Keratinocyte (primary cell): Measurements from ENCODE around the gene NANOS2. TPM values are rescaled to one million over a fixed set of nuclear protein-coding genes. Genes with fewer than 3 reads are reported as not detected.
A peak's percentile ranks its signal among the peaks of the same experiment; 100 is the strongest.

Experiments
- DNase-seq: peaks from one replicate; pipeline ENCODE4 v3.0.0-alpha.2; 2011; ENCODE audit warnings: low read depth, missing footprints, low spot score
- FAIRE-seq: peaks from 2 replicates; lab custom pipeline; 2011; peaks lifted over from hg19 to GRCh38; lab: Jason Lieb, UNC
- H2AFZ ChIP-seq: 2 replicates; pipeline ENCODE4 v1.6.0; 2012; ENCODE audit warnings: low read length, control low read depth, inconsistent platforms; ENCODE audit not compliant: control insufficient read depth
- H3K27ac ChIP-seq: 2 replicates; pipeline ENCODE4 v1.5.1; 2011; ENCODE audit warnings: low read length; ENCODE audit not compliant: control insufficient read depth, insufficient read depth
- H3K27me3 ChIP-seq: 3 replicates; pipeline ENCODE4 v1.6.0; 2011; ENCODE audit warnings: low read length; ENCODE audit not compliant: control insufficient read depth, insufficient read depth; ENCODE audit errors: extremely low read depth
- H3K36me3 ChIP-seq, 2 experiments: 2 replicates in 1 of 2; 3 replicates in 1 of 2; pipeline ENCODE4 v1.5.1; 2011; ENCODE audit warnings: low read length in 2 of 2, mild to moderate bottlenecking in 1 of 2; ENCODE audit not compliant: control insufficient read depth in 2 of 2, insufficient read depth in 2 of 2; ENCODE audit errors: extremely low read depth in 1 of 2
- H3K4me1 ChIP-seq: 3 replicates; pipeline ENCODE4 v1.5.1; 2011; ENCODE audit warnings: low read length; ENCODE audit not compliant: control insufficient read depth, insufficient read depth; ENCODE audit errors: extremely low read depth
- H3K4me2 ChIP-seq: 3 replicates; pipeline ENCODE4 v1.6.0; 2011; ENCODE audit warnings: low read depth, low read length; ENCODE audit not compliant: control insufficient read depth, insufficient read depth; ENCODE audit errors: extremely low read depth
- H3K4me3 ChIP-seq, 3 experiments: fragments of 200-600 bp in 1 of 3; sonication (generic) in 1 of 3; 2 replicates in 2 of 3; 3 replicates in 1 of 3; pipeline ENCODE4 v1.5.1; 2011 to 2016; ENCODE audit warnings: low read length in 3 of 3, mild to moderate bottlenecking in 3 of 3, control low read depth in 2 of 3, inconsistent platforms in 1 of 3, low read depth in 1 of 3, mixed read lengths in 1 of 3, mixed run types in 1 of 3, moderate library complexity in 1 of 3; ENCODE audit not compliant: control insufficient read depth in 2 of 3, insufficient read depth in 2 of 3; ENCODE audit errors: extremely low read depth in 1 of 3
- H3K79me2 ChIP-seq: 2 replicates; pipeline ENCODE4 v1.6.0; 2012; ENCODE audit warnings: low read length; ENCODE audit not compliant: control insufficient read depth, insufficient read depth
- H3K9ac ChIP-seq: 3 replicates; pipeline ENCODE4 v1.6.0; 2011; ENCODE audit warnings: low read length; ENCODE audit not compliant: control insufficient read depth, insufficient read depth; ENCODE audit errors: extremely low read depth
- H3K9me1 ChIP-seq: 3 replicates; pipeline ENCODE4 v1.6.0; 2011; ENCODE audit warnings: low read length; ENCODE audit not compliant: control insufficient read depth, insufficient read depth; ENCODE audit errors: extremely low read depth
- H3K9me3 ChIP-seq: 2 replicates; pipeline ENCODE4 v1.5.1; 2012; ENCODE audit warnings: low read depth, low read length; ENCODE audit not compliant: control insufficient read depth
- H4K20me1 ChIP-seq: 3 replicates; pipeline ENCODE4 v1.6.0; 2011; ENCODE audit warnings: low read length; ENCODE audit not compliant: control insufficient read depth, insufficient read depth; ENCODE audit errors: extremely low read depth
- EZH2 ChIP-seq: IDR thresholded peaks from one replicate; pipeline ENCODE4 v1.6.1; 2012; ENCODE audit warnings: inconsistent platforms, mild to moderate bottlenecking, low read length, moderate library complexity
- dilution Hi-C: fragments of 300-500 bp; cut with MboI; formaldehyde crosslinking; loops from one replicate; pipeline ENCODE4 v1.7.0; 2020; ENCODE audit warnings: low sequenced_read_pairs; ENCODE audit not compliant: extremely low pct_ligation_motif_present
- polyA plus RNA-seq, 5 experiments: library from polyadenylated mRNA; depleted of rRNA in 3 of 5; stranded (reverse) in 3 of 5; stranded (forward) in 1 of 5; unstranded in 1 of 5; fragments of >200 nt; gene quantifications; 1 replicate in 1 of 5; 2 replicates in 3 of 5; 3 replicates in 1 of 5; pipeline versions ENCODE4 v1.2.1 to v1.2.3, GENCODE V29; 2011 to 2012; ENCODE audit warnings: missing spikeins in 2 of 5, low read depth in 1 of 5, low replicate concordance in 1 of 5
- TF ChIP-seq, protein P1 (sequence below), 3 experiments: IDR thresholded peaks in 1 of 3; conservative IDR thresholded peaks in 1 of 3; optimal IDR thresholded peaks in 1 of 3; 2 replicates in 2 of 3; 3 replicates in 1 of 3; pipeline versions ENCODE3 to v1.5.1; 2011; ENCODE audit warnings: low read length in 3 of 3, mild to moderate bottlenecking in 3 of 3, moderate library complexity in 2 of 3, control low read depth in 1 of 3, inconsistent platforms in 1 of 3; ENCODE audit not compliant: insufficient read depth in 2 of 3; ENCODE audit errors: extremely low read depth in 1 of 3

The NANOS2 gene
- polyA plus RNA-seq, 1 donor (not counting 4 experiments of a cell fraction or from before 2014, with no cell fraction given) = not detected

DNA sequence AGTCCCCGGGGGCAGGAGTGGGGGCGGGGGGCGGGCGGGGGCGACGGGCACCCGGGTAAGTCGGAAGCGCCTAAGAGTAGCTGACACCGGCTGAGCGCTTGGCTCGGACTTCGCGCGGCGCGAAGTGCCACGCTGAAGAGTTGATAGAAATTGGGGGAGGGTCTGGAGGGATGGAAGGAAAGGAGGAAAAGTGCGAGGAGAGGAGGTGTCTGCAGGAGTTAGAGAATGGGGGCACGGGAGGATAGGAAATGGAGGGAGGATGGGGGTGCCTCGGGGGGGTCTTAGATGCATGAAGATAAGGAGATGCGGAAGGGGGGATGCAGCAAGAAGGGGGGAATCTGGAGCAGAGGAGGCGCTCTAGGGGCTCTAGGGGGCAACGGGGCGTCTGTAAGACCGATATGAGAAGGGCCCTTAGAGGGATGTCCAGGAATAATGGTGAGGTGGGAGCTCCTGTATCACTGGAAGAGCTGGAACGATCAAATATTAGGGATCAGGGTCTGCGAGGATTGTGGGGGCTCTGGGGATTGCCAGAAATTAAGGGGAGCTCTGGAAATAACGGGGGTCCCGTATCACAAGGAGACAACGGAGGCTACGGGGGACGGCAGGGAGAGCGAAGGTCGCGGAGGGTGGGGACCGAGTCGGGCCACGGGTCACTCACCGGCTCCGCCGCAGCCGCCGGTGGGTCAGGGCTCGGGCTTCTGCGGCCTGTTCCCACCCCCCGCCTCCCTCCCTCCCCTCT is 12.5 kb downstream of the NANOS2 start, which contains the start of gene MYPOP:
MYPOP (minus strand) TSS at position 702 of the 739 bp plus-strand sequence. CDS start 840 bp downstream, outside the sequence.
- TF ChIP-seq, protein P1, sequence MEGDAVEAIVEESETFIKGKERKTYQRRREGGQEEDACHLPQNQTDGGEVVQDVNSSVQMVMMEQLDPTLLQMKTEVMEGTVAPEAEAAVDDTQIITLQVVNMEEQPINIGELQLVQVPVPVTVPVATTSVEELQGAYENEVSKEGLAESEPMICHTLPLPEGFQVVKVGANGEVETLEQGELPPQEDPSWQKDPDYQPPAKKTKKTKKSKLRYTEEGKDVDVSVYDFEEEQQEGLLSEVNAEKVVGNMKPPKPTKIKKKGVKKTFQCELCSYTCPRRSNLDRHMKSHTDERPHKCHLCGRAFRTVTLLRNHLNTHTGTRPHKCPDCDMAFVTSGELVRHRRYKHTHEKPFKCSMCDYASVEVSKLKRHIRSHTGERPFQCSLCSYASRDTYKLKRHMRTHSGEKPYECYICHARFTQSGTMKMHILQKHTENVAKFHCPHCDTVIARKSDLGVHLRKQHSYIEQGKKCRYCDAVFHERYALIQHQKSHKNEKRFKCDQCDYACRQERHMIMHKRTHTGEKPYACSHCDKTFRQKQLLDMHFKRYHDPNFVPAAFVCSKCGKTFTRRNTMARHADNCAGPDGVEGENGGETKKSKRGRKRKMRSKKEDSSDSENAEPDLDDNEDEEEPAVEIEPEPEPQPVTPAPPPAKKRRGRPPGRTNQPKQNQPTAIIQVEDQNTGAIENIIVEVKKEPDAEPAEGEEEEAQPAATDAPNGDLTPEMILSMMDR (optimal IDR thresholded peaks at IDR 0.05 in 1 of 3, IDR thresholded peaks at IDR 0.05 in 1 of 3, conservative IDR thresholded peaks at IDR 0.05 in 1 of 3; ENCODE audit: extremely low read depth in 1 of 3, insufficient read depth in 2 of 3, low read length in 3 of 3) = no peak
- TF ChIP-seq EZH2 = no peak
- peak within 1 kb of the TSS; percentile 81 to 94 (median 90) for H3K4me3 ChIP-seq
- no peaks in the 10 kb centered on the region for H4K20me1 ChIP-seq
- no peak for FAIRE-seq
- H3K4me2 ChIP-seq = peak within 1 kb of the TSS; percentile 81
- H3K27me3 ChIP-seq = no peaks in the 10 kb centered on the region
- H3K9ac ChIP-seq = peak within 1 kb of the TSS; percentile 79
- dilution Hi-C loops = no loop called here
- H3K9me3 ChIP-seq = no peaks in the 10 kb centered on the region
- peaks cover 2% of the 10 kb centered on the region for H3K79me2 ChIP-seq
- H3K4me1 ChIP-seq = peaks cover 6% of the 10 kb centered on the region
- peaks cover 6 to 7% of the 10 kb centered on the region in 2 experiments for H3K36me3 ChIP-seq
- peak within 1 kb of the TSS; percentile 40 for H3K27ac ChIP-seq
- no peaks in the 10 kb centered on the region for H3K9me1 ChIP-seq
- no peak for DNase-seq
- peak within 1 kb of the TSS; percentile 96 for H2AFZ ChIP-seq

DNA sequence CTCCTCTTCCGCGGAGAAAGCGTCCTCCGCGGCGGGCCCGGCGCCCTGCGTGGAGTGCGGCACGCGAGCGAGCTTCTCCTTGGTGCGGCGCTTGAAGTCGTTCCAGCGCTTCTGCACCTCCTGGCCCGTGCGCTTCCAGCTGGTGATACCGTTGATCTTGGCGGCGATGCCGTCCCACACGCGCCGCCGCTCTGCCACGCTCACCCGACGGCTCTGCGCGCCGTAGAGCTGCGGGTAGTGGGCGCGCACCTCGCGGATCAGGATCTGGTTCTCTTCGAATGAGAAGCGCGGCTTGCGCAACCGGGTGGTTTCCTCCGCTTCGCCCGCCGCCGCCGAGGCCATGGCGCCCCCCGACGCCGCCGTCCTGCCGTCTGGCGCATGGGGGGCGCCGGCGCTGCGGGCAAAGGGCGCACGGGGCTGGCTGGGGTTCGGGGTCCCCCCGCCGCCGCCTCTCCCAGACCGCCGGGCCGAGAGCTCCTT is 13.1 kb downstream of the NANOS2 start:
- Histone ChIP-seq H3K4me3 (peak overlapping the region; percentile 81 to 94 (median 90)), H3K4me1 (peaks cover 6% of the 10 kb centered on the region), H3K79me2 (peaks cover 2% of the 10 kb centered on the region), H3K9me3 (no peaks in the 10 kb centered on the region), H2AFZ (peak overlapping the region; percentile 60), H3K36me3 (peaks cover 6 to 7% of the 10 kb centered on the region in 2 experiments), H4K20me1 (no peaks in the 10 kb centered on the region), H3K27me3 (no peaks in the 10 kb centered on the region), H3K9ac (peak overlapping the region; percentile 79), H3K9me1 (no peaks in the 10 kb centered on the region), H3K4me2 (peak overlapping the region; percentile 74), H3K27ac (no peak overlapping the region)
- dilution Hi-C loops = no loop called here
- no peak for DNase-seq
- FAIRE-seq = no peak
- TF ChIP-seq EZH2 = no peak
- TF ChIP-seq, protein P1 (optimal IDR thresholded peaks at IDR 0.05 in 1 of 3, IDR thresholded peaks at IDR 0.05 in 1 of 3, conservative IDR thresholded peaks at IDR 0.05 in 1 of 3; ENCODE audit: extremely low read depth in 1 of 3, insufficient read depth in 2 of 3, low read length in 3 of 3) = no peak
